Stimulated activated CD4-positive, alpha-beta T cell treated with anti-CD3 and anti-CD28 coated beads, TNF-alpha, amount 100 ng/mL, for 48 hours (primary cell): ENCODE data around the gene SUPT20HL1.
"Not testable (repeated sequence)": the region's sequence is repeated elsewhere in the genome, so short reads cannot be mapped to it uniquely, and the experiment has no call there.

Experiments used
- DNase-seq, 3 donors: peaks; one replicate each; pipeline ENCODE4 v3.0.0-alpha.2; 2020; ENCODE audit warnings: low read depth in 3 of 3

SUPT20HL1 gene

DNA sequence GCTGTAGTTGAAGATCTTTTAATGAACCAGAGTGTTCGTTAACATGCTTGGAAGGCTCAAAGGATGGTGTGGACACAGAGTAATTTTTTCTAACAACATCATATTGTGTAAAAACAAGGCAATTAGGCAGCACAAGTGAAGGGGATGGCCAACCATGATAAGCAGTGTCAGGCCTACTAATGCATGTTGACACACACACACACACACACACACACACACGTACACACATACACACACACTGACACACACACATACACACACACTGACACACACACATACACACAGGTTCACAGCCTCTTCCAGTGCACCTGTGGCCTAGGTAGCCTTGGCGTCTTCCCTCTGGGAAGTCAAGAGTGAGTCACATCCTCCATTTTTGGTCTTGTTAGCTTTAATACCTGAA lies at the start of gene SUPT20HL1:
TSS of gene SUPT20HL1 (plus strand) at position 368 of the 400 bp plus-strand sequence. CDS start 2,122 bp downstream, outside the sequence.
- no peak for DNase-seq

GRCh38 chrX:24310916-24311315 lies 49.5 kb upstream of the SUPT20HL1 start:
- DNase-seq: not testable (repeated sequence)

- not testable (repeated sequence) for DNase-seq
Measured at GRCh38 chrX:24311507-24312248, 48.8 kb upstream of the SUPT20HL1 start.

- not testable (repeated sequence) for DNase-seq
Measured at GRCh38 chrX:24312249-24312607, 48.2 kb upstream of the SUPT20HL1 start.

DNA sequence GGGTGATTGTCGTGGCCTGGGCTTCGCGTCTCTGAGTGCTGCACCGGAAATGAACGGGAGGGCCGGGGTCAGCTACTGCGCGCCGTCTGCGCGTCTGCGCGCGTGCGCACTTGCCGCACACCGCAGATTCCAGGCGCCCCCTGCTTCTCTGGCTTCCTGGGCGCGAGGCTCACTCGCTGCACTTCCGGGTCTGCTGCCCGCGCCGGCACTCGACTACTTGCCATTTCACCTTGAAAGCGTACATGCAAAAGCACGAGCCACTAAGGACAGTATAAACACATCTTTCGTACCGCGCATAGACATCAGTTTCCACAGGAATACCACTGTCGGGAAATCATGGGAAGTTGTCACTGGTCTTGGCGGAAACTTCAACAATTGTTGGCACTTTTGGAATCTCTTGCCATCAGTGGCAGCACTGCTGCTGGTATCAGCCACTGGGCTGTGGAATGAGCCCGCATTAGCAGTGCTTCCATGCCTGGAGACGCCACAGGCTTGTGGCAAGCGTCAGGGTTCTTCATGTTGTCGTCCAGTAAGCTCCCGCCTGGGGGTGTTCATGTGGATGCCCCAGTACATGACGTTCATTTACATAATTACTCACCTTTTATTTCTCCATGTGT lies 46.3 kb upstream of the SUPT20HL1 start, which contains the start of gene SUPT20HL2:
TSS of gene SUPT20HL2 (minus strand) at position 51 of the 617 bp plus-strand sequence. CDS start 754 bp downstream, outside the sequence.
- DNase-seq: no peak

DNA sequence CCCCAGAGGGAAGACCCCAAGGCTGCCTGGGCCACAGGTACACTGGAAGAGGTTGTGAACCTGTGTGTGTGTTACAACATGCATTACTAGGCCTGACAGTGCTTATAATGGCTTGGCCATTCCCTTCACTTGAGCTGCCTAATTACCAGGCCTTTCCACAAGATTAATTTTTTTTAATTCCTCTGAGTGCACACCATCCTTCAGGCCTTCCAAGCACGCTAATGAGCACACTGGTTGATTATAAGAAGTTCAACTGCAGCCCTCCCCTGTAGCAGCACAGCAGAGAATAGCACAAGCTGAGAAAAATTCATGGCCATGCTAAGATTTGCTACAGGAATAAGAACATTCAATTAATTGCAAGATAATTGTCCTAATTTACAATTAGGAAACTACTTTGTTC lies 44.3 kb upstream of the SUPT20HL1 start:
- DNase-seq: no peak

DNA sequence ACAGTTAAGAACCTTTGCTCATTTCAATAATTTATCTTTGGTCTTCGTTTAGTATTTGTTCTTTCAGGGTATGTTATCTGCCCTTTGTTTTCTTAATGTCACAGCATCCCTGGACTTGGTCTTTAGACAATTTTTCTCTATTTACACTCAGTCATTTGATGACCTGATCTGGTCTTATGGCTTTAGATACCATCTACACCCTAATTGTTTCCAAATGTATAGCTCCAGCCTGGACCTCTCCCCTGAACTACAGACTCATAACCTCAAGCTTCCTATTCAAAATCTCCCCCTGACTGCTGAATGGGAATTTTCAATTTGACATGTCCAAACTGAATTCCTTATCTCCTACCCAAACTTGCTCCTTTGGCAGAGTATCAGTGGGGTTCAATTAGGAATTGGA lies 42.9 kb upstream of the SUPT20HL1 start:
- no peak for DNase-seq

- no peak for DNase-seq
Measured at GRCh38 chrX:24321741-24322395, 38.6 kb upstream of the SUPT20HL1 start.

GRCh38 chrX:24325231-24325630 lies 35.2 kb upstream of the SUPT20HL1 start:
- DNase-seq: no peak

- DNase-seq: no peak
Measured at GRCh38 chrX:24332878-24333277, 27.6 kb upstream of the SUPT20HL1 start.

GRCh38 chrX:24333371-24333770 lies 27.1 kb upstream of the SUPT20HL1 start:
- DNase-seq: no peak

DNA sequence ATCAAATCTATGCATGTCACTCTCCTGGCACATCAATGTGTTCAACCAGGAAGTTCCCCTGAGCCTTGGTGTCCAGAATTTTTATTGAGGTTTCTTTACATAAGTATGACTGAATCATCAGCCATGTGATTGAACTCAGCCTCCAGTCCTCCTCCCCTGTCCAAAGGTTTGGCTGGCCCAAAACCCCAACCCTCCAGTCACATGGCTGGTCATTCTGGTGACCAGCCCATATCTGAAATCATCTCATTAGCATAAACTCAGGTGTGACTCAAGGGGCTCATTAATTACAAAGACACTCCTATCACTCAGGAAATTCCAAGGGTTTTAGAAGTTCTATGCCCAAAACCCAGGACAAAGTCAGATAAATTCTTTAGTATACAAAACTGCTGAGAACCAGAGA lies 26.0 kb upstream of the SUPT20HL1 start:
- DNase-seq: no peak

DNA sequence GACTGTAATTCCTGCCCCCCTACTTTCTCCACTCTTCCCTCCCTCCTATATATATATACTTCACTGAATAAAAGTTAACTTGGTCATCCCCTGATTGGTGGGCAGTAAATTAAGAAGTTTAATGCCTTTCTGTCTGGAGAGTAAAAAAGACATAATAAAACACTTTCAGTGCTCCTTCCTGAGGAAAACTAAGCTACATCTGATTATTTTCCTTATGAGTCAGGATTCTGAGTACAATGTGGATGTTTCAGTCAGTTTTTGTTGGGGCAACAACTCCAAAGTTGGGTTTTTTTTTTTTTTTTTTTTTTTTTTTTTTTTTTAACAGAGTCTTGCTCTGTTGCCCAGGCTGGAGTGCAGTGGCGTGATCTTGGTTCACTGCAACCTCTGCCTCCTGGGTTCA lies 24.6 kb upstream of the SUPT20HL1 start:
- DNase-seq: no peak

DNA sequence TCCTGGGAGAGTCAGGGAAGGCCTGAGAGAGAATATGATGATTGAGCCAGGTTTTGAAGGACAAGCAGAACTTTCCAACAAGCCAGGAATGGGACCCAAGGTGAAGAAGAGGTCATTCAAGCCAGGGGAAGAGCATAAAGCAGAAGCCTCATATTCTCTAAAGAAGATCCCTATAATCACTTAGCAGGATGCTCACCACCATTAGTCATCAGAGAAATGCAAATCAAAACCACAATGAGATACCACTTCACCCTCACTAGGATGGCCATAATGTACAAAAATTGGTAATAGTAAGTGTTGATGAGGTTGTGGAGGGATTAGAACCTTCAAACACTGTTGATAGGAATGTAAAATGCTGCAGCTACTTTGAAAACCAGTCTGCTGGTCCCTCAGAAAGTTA lies 20.5 kb upstream of the SUPT20HL1 start:
- no peak for DNase-seq

DNA sequence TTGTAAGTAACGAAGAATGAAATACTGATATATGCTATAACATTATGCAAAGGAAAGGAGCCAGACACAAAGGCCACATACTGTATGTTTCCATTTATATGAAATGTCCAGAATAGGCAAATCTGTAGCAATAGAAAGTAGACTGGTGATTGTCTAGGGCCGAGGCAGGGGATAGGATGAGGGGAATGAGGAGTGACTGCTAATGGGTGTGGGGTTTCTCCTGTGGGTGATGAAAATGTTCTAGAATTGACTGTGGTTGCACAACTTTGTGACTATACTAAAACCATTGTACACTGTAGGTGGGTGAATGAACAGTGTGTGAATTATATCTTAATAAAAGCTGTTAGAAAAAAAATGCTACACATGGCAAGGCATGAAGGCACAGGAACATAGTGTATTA lies 19.9 kb upstream of the SUPT20HL1 start:
- no peak for DNase-seq

DNA sequence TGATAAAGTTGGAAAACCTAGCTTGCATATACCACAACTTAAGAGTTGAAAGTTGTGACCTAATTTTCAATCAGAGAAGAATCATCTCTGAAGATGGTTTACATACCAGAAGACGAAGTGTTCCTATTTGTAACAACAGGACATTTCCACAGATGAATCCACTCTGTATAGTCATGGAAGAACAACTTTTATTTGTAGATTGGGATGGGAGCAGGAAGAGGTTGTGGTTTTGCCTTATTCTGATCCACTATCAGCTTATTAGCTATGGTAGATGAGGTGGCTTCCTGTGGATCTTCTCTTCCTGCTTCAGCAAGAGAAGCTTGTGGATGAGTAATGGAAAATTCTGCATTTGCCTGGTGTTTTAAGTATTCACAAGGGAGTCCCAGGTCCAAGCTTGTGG lies 18.6 kb upstream of the SUPT20HL1 start:
- no peak for DNase-seq

GRCh38 chrX:24343719-24344118 lies 16.7 kb upstream of the SUPT20HL1 start:
- no peak for DNase-seq

- no peak for DNase-seq
Measured at GRCh38 chrX:24347881-24348280, 12.6 kb upstream of the SUPT20HL1 start.

DNA sequence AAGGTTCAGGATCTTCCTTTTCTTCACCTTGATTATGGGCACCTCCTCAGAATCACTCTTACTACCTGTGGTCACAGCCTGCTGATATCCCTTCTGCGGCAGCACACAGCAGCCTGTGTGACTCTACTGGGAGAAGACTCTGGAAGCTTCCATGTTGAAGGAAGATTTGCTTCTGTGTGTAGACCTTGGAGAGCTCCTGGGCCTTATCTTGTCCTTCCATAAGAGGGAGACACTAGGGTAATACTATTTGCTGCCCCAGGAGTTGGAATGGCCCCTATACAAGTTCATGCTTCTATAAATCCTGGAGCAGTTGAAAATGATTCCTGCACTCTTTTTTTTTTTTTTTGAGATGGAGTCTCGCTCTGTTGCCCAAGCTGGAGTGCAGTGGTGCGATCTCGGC lies 10.2 kb upstream of the SUPT20HL1 start:
- DNase-seq: no peak

- no peak for DNase-seq
Measured at GRCh38 chrX:24355095-24355494, 5.3 kb upstream of the SUPT20HL1 start.

DNA sequence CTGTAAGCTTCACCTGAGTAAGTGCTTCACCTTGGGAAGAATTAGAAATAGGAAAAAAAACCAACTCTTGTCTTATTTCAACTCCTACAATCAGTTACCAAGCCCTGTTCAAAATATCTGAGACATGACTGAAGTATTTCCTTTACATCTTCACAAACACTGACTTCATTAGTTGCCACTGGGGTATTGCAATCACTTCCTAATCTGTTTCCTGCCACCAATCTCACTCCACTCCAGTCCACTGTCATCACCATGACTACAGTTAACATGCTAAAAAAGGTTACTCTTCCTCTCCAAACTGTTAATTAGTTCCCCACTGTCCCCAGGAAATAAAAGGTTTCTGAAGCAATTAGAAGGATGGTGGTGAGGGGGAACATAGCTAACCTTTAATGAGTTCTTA lies 3.3 kb upstream of the SUPT20HL1 start:
- DNase-seq: no peak

- DNase-seq: not testable (repeated sequence)
Measured at GRCh38 chrX:24362089-24362745, 1.8 kb downstream of the SUPT20HL1 start.
